ENCODE data around the gene PDZD4. TPM values are rescaled to one million over a fixed set of nuclear protein-coding genes. Genes with fewer than 3 reads are reported as not detected.

The PDZD4 gene
- total and polyA plus RNA-seq, 12 donors = 0.69 to 39.2 (median 3.7) TPM

GRCh38 chrX:153800746-153801145 is 29.6 kb downstream of the PDZD4 start:
- intact Hi-C loops (cut with DNase I) = no loop called here
- WGBS, 4 donors = 80 to 93% (median 89%) methylated on average over 7 of the region's 7 CpGs
- Histone ChIP-seq H3K27ac (no peak overlapping the region), H3K4me1 (replicated peaks in 1 of 2) (peaks cover 0 to 1% of the 10 kb centered on the region in 2 donors), H3K36me3 (replicated peaks in 1 of 2) (peaks cover 0 to 12% of the 10 kb centered on the region in 2 donors), H3K27me3 (no peaks in the 10 kb centered on the region), H3K9me3 (replicated peaks in 1 of 3) (no peaks in the 10 kb centered on the region), H3K4me3 (no peak overlapping the region)
- DNase-seq = no peak
- no peak for TF ChIP-seq CTCF (IDR thresholded peaks at IDR 0.05)
- TF ChIP-seq POLR2A (IDR thresholded peaks at IDR 0.05) = no peak

GRCh38 chrX:153800177-153800722 is 30.1 kb downstream of the PDZD4 start:
- Histone ChIP-seq H3K4me1 (replicated peaks in 1 of 2) (peaks cover 0 to 6% of the 10 kb centered on the region in 2 donors), H3K36me3 (replicated peaks in 1 of 2) (peaks cover 0 to 12% of the 10 kb centered on the region in 2 donors), H3K27me3 (no peaks in the 10 kb centered on the region), H3K27ac (no peak overlapping the region), H3K4me3 (no peak overlapping the region), H3K9me3 (replicated peaks in 1 of 3) (no peaks in the 10 kb centered on the region)
- WGBS, 4 donors = 75 to 84% (median 79%) methylated on average over 13 to 16 of the region's 16 CpGs; no CpG with 5 or more reads in 1 of the 4 donors
- DNase-seq = no peak
- TF ChIP-seq POLR2A (IDR thresholded peaks at IDR 0.05) (no peak), CTCF (IDR thresholded peaks at IDR 0.05) (no peak)
- intact Hi-C loops (cut with DNase I) = no loop called here

GRCh38 chrX:153799326-153799725 is 31.0 kb downstream of the PDZD4 start:
- Histone ChIP-seq H3K4me3 (no peak overlapping the region), H3K4me1 (replicated peaks in 1 of 2) (peaks cover 0 to 8% of the 10 kb centered on the region in 2 donors), H3K36me3 (replicated peaks in 1 of 2) (peaks cover 0 to 12% of the 10 kb centered on the region in 2 donors), H3K27me3 (no peaks in the 10 kb centered on the region), H3K9me3 (replicated peaks in 1 of 3) (no peaks in the 10 kb centered on the region), H3K27ac (no peak overlapping the region)
- TF ChIP-seq CTCF (IDR thresholded peaks at IDR 0.05) (no peak), POLR2A (IDR thresholded peaks at IDR 0.05) (no peak)
- intact Hi-C loops (cut with DNase I) = no loop called here
- no peak for DNase-seq
- WGBS, 4 donors = 89 to 92% (median 92%) methylated on average over 4 to 5 of the region's 5 CpGs; no CpG with 5 or more reads in 1 of the 4 donors

- no peaks in the 10 kb centered on the region for H3K27me3 ChIP-seq
- H3K27ac ChIP-seq = no peak overlapping the region
- H3K4me3 ChIP-seq = no peak overlapping the region
- peaks cover 5 to 16% of the 10 kb centered on the region in 2 donors for H3K4me1 ChIP-seq (replicated peaks in 1 of 2)
- intact Hi-C loops (cut with DNase I) = no loop called here
- 85 to 90% (median 88%) methylated on average over 8 to 15 of the region's 15 CpGs for WGBS, 4 donors
- no peak for TF ChIP-seq POLR2A (IDR thresholded peaks at IDR 0.05)
- TF ChIP-seq CTCF (IDR thresholded peaks at IDR 0.05) = no peak
- DNase-seq = no peak
- peaks cover 0 to 12% of the 10 kb centered on the region in 2 donors for H3K36me3 ChIP-seq (replicated peaks in 1 of 2)
- no peaks in the 10 kb centered on the region for H3K9me3 ChIP-seq (replicated peaks in 1 of 3)
Measured at GRCh38 chrX:153797415-153798015, 32.8 kb downstream of the PDZD4 start.
